Stimulated activated effector memory CD8-positive, alpha-beta T cell treated with anti-CD3 and anti-CD28 coated beads, Interleukin-12 subunit alpha, Interleukin-12 subunit beta, amount 100 ng/mL, for 72 hours (primary cell): ENCODE results near the gene HABP4.
A peak's percentile ranks its signal among the peaks of the same experiment; 100 is the strongest.

Source experiments
- ATAC-seq: fragments of 150-1000 bp; cut with Tn5 transposase; 2 replicates; pipeline ENCODE4 v1.10.0; 2021
- DNase-seq, 2 donors: peaks; one replicate each; pipeline ENCODE4 v3.0.0; 2021 to 2022; ENCODE audit warnings: low spot score in 2 of 2
- H3K27ac Mint-ChIP-seq: one replicate; pipeline ENCODE4 v1.8.0; 2022; ENCODE audit warnings: mild to moderate bottlenecking, mixed read lengths
- H3K36me3 Mint-ChIP-seq: one replicate; pipeline ENCODE4 v1.8.0; 2022; ENCODE audit warnings: mild to moderate bottlenecking, mixed read lengths
- H3K4me1 Mint-ChIP-seq: one replicate; pipeline ENCODE4 v1.8.0; 2022; ENCODE audit warnings: mixed read lengths
- H3K4me3 Mint-ChIP-seq: one replicate; pipeline ENCODE4 v1.8.0; 2022; ENCODE audit warnings: mild to moderate bottlenecking, mixed read lengths
- H3K9me3 Mint-ChIP-seq: one replicate; pipeline ENCODE4 v1.8.0; 2022; ENCODE audit warnings: mixed read lengths

HABP4 gene

DNA sequence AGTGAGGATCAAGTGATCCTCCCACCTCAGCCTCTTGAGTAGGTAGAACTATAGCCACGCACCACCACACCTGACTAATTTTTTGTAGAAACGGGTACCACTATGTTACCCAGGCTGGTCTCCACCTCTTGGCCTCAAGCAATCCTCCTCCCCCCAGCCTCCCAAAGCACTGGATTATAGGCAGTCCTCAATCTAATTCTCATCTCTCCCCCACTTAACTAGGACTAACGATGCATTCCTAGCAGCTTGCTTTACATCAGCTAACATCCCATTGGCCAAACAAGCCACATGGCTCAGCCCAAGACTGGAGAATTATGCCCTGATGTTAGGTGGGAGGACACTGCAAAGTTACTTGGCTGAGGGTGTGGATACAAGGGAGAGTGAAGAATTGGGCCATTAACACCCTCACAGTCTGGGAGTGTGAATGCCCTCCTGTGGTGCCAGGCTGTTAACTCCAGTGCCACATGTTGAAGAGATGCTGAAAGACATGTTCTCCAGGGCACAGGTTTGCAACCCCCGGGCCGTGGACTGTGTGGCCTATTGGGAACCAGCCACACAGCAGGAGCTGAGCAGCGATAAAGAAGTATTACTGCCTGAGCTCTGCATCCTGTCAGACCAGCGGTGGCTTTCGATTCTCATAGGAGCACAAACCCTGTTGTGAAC is 26.5 kb upstream of the HABP4 start:
- DNase-seq (no peak), ATAC-seq (no peak)
- Mint-ChIP-seq H3K4me3 (no peak overlapping the region), H3K9me3 (no peaks in the 10 kb centered on the region), H3K4me1 (peaks cover 38% of the 10 kb centered on the region), H3K36me3 (peaks cover 7% of the 10 kb centered on the region), H3K27ac (no peak overlapping the region)

DNA sequence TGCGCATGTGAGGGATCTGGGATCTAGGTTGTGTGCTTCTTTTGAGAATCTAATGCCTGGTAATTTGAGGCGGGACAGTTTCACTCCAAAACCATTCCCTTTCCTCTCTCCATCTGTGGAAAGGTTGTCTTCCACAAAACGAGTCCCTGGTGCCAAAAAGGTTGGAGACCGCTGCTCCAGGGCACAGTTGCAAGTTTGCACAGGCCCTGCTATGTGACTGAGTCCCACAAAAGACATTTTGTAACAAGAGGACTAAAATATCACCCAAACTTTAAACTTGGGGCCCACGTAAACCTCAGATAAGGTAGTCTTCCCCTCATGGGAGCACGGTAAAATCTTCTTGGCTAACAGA is 26.0 kb upstream of the HABP4 start:
- H3K4me1 Mint-ChIP-seq: peaks cover 38% of the 10 kb centered on the region
- ATAC-seq (no peak), DNase-seq (no peak)
- H3K27ac Mint-ChIP-seq: no peak overlapping the region
- no peaks in the 10 kb centered on the region for H3K9me3 Mint-ChIP-seq
- peaks cover 2% of the 10 kb centered on the region for H3K36me3 Mint-ChIP-seq
- no peak overlapping the region for H3K4me3 Mint-ChIP-seq

DNA sequence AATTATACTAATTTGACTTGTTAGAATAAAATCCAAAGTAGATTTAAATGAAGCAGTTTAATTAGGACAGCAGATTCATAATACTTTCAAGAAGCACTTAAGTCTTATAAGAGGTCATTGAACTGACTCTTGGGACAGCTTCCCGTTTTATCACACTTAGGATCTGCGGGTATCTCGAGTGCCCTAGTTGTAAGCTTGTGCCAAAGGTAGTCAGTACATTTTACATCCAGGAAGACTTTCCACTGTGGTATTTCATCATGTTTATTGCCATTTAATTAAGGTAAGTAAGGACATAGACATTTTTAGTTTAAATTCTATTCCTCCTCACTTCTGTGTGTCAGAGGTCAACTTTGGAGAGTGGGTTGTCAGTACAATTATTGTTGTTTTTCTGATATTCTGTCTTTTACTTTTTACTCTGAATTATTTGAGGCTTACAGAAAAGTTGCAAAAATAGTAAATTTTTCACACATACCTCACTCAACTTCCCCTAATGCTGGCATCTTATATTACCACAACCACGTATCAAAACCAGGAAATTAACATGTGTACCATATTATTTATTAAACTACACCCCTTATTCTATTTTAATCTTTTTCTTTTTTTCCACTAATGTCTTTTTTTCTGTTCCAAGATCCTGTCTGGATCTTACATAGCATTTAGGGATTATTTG is 24.3 kb upstream of the HABP4 start:
- DNase-seq (no peak), ATAC-seq (no peak)
- Mint-ChIP-seq H3K27ac (peak overlapping the region; percentile 65), H3K9me3 (no peaks in the 10 kb centered on the region), H3K4me3 (no peak overlapping the region), H3K4me1 (peaks cover 25% of the 10 kb centered on the region), H3K36me3 (no peaks in the 10 kb centered on the region)

DNA sequence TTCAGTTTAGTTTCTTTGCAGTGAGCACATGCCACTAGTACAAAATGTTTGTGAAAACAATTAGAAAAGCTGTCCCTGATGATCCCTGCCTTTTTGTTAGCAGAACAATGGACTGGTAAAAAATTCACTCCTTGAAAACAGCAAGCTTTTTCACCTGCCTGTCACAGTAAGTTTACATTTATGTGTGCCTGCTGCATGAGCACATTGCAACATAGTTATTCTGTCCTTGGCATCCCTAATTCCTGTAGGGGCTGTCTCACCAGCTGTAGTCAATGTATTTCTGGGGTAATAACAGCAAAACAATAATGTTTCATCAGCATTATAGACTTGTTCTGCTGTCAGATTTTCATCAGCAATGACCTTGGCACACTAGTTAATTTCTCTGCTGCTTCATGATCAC is 20.2 kb upstream of the HABP4 start:
- no peak for ATAC-seq
- no peaks in the 10 kb centered on the region for H3K9me3 Mint-ChIP-seq
- no peaks in the 10 kb centered on the region for H3K36me3 Mint-ChIP-seq
- H3K27ac Mint-ChIP-seq: no peak overlapping the region
- H3K4me3 Mint-ChIP-seq: no peak overlapping the region
- H3K4me1 Mint-ChIP-seq: peaks cover 15% of the 10 kb centered on the region
- no peak for DNase-seq

DNA sequence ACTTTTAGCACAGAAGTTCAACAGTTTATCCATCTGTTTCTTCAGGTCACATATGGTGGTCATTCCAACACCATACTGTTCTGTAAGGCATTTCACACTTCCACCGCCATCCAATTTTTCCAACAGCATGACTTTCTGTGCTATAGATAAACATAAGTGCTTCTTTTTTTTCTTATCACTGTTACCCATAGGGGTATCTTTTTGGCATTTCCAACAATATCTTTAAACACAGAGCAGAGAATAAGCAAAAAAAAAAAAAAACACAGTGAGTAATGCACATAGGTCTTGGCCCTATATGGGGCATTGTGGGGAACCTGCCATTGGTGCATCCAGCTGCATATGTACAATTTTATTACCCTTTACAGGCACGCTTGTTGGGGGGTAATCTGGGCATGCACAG is 19.6 kb upstream of the HABP4 start:
- Mint-ChIP-seq H3K36me3 (no peaks in the 10 kb centered on the region), H3K9me3 (no peaks in the 10 kb centered on the region), H3K4me3 (no peak overlapping the region), H3K27ac (no peak overlapping the region), H3K4me1 (peaks cover 9% of the 10 kb centered on the region)
- DNase-seq (no peak), ATAC-seq (no peak)

DNA sequence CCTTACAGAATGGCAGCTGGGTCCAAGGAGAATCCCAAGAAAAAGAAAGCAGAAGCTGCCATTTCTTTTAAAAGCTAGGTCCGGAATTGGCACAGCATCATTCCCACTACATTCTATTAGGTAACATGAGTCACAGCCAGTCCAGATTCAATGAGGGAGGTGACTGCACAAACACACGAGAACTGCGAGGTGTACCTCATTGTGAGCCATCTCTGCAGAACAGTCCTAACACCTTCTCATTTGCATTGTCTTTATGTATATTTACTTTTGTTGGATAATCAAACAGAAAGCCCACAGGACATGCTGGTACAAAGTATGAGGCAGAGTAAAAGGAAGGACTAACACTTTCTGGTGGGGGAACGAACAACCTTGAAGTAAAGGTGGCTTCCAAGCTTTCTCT is 14.6 kb upstream of the HABP4 start:
- ATAC-seq: no peak
- DNase-seq: no peak
- H3K9me3 Mint-ChIP-seq: no peaks in the 10 kb centered on the region
- H3K27ac Mint-ChIP-seq: no peak overlapping the region
- H3K4me3 Mint-ChIP-seq: no peak overlapping the region
- H3K36me3 Mint-ChIP-seq: no peaks in the 10 kb centered on the region
- H3K4me1 Mint-ChIP-seq: peaks cover 11% of the 10 kb centered on the region

DNA sequence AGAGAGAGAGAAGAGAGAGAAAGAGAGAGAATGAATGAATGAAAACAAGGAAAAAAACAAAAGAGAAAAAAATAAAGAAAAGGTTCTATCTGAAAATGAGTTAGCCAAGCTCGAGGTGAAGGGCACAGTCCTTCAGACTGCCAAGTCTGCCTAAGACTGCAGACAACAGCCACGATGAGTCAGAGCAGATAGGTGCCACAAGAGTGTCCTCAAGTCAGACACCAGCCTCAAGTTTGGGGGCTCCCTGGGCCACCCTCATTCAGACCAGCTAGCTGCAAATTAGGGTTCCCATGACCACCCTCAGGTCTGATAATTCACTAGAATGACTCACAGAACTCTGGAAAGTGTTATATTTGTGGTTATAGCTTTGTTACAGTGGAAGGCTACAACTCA is 13.9 kb upstream of the HABP4 start:
- DNase-seq (no peak), ATAC-seq (peak; percentile 93)

DNA sequence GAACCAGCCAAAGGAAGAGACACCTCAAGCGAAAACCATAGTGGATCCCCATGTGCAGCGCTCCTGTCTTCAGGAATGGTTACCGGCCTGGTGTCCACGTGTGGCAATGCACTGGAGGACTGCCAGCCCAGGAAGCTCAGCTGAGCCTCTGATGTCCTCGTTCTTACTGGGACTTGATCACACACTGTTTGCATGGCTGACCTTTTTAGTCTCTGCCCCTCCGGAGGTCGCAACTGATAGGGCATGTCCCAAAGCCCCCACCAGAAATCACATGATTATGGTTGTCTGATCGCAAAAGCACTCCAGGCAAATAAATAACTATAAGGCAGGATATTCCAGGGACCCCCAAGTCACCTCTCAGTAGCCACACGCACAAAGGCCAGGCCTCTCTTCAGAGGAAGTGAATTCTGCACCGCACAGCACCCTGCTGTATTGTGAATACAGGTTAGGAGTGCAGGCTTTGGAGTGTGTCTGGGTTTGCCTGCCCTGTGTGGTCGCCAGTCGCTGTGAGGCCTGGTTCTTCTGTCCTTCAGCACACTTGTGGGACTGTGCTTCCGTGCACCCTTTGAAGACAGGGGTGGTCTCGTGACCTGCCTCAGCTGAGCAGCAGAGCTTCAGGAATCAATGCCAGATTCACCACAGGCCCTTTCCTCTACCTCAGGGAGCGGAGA is 13.4 kb upstream of the HABP4 start:
- Mint-ChIP-seq H3K4me1 (peaks cover 11% of the 10 kb centered on the region), H3K4me3 (no peak overlapping the region), H3K9me3 (no peaks in the 10 kb centered on the region), H3K36me3 (no peaks in the 10 kb centered on the region), H3K27ac (no peak overlapping the region)
- DNase-seq (no peak), ATAC-seq (peak; percentile 9)

More for the DNA sequence above, 13.9 kb upstream of the HABP4 start:
- Mint-ChIP-seq H3K9me3 (no peaks in the 10 kb centered on the region), H3K4me3 (no peak overlapping the region), H3K36me3 (no peaks in the 10 kb centered on the region), H3K27ac (no peak overlapping the region), H3K4me1 (peaks cover 11% of the 10 kb centered on the region)

DNA sequence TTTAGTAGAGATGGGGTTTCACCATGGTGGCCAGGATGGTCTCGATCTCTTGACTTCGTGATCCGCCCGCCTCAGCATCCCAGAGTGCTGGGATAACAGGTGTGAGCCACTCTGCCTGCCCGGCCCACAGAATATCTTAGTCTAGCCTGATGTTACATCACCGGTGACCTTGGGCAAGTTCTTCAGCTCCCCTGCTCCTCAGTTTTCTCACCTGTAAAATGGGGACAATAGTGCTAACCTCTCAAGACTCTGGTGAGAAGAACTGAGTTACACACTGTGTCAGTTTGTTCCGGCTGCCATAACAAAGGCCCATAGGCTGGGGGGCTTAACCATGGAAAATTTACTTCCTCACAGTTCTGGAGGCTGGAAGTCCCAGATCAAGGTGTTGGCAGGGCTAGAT is 12.5 kb upstream of the HABP4 start:
- DNase-seq (no peak), ATAC-seq (no peak)
- H3K4me1 Mint-ChIP-seq: peaks cover 11% of the 10 kb centered on the region
- H3K9me3 Mint-ChIP-seq: no peaks in the 10 kb centered on the region
- no peak overlapping the region for H3K4me3 Mint-ChIP-seq
- H3K36me3 Mint-ChIP-seq: no peaks in the 10 kb centered on the region
- no peak overlapping the region for H3K27ac Mint-ChIP-seq

DNA sequence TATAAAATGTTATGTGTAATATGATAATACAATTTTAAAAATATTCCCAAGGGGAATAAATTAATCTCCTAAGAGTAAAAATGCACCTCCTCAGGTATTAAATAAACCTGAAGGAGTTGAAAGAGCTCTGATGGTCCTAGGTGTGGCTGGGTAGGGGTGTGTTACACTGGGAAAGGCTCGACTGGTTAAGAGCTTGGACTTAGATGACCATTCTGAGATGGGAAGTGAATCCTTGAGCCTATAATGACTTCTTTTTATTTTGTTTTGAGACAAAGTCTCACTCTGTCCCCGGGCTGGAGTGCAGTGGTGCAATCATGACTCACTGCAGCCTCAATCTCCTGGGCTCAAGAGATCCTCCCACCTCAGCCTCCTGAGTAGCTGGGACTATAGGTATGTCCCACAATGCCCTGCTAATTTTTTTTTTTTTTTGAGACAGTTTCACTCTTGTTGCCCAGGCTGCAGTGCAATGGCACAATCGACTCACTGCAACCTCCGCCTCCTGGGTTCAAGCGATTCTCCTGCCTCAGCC is 9.2 kb upstream of the HABP4 start:
- Mint-ChIP-seq H3K9me3 (no peaks in the 10 kb centered on the region), H3K4me3 (no peak overlapping the region), H3K36me3 (no peaks in the 10 kb centered on the region), H3K4me1 (peaks cover 7% of the 10 kb centered on the region), H3K27ac (no peak overlapping the region)
- ATAC-seq: no peak
- DNase-seq: no peak

DNA sequence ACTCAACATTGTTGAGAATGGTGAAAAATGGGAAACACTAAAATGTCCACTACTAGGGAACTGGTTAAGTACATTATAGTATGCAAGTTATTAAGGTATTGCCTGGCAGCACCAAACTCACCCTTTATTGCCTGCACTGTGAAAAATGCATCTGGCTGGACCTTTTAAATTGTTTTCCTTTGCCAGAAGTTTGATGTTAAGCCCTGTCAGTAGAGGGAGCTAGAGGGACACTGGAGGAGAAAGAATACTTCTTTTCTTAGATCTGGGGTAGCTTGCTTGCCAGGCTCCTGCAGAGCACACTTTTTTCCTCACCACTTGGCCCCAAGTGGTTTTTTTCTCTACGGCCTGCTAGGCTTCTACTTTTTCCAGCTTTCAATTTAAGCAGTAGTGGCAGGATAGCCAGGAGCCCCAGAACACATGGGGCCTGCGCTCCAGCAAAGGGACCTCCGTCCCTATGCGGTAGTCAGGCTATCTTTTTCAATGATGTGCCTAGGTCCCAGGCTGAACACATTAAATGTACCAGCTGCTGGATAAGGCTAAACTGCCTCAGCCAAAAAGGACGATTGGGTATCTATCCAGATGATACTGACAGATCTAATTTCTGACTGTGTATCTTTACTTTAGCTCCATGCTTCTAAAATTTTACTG is 8.0 kb upstream of the HABP4 start:
- Mint-ChIP-seq H3K9me3 (no peaks in the 10 kb centered on the region), H3K27ac (no peak overlapping the region), H3K4me3 (no peak overlapping the region), H3K36me3 (no peaks in the 10 kb centered on the region), H3K4me1 (no peaks in the 10 kb centered on the region)
- ATAC-seq: no peak
- no peak for DNase-seq

DNA sequence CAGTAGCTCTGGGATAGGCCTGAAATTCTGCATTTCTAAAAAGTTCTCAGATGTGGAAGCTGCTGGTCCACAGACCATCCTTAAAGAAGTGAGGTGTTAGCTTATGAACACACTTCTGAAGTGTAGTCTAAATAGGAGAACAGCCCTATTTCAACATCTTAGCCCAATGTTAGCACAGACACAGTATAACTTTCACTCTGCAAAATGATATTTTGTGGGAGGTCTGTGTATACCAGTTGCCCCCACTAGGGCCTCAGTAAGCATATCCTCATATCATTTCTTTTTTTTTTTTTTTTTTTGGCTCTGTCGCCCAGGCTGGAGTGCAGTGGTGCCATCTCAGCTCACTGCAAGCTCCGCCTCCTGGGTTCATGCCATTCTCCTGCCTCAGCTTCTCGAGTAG is 7.5 kb upstream of the HABP4 start:
- no peak for ATAC-seq
- Mint-ChIP-seq H3K27ac (no peak overlapping the region), H3K4me3 (no peak overlapping the region)

DNA sequence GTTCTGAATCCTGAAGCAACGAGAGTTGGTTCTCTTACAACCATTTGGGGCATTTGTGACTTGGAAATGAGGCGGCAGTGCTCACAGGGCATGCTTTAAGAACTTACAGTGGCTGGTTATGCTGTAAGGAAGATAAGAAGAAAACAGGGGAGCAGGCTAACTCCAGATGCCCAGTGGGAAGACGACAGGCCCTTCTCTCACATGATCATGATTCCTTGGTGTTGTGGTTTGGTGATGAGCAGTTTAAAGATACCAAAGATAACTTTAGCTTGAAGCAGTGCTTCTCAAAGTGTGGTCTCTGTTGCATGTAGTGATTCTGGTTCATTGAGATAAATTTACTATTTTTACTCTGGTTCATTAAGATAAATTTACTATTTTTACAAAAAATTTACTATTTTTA is 2.6 kb upstream of the HABP4 start:
- H3K27ac Mint-ChIP-seq: no peak overlapping the region
- no peak for ATAC-seq
- H3K4me3 Mint-ChIP-seq: no peak overlapping the region
- peaks cover 14% of the 10 kb centered on the region for H3K4me1 Mint-ChIP-seq
- no peaks in the 10 kb centered on the region for H3K36me3 Mint-ChIP-seq
- DNase-seq: no peak
- no peaks in the 10 kb centered on the region for H3K9me3 Mint-ChIP-seq

More for the DNA sequence above, 7.5 kb upstream of the HABP4 start:
- Mint-ChIP-seq H3K9me3 (no peaks in the 10 kb centered on the region), H3K4me1 (peaks cover 5% of the 10 kb centered on the region), H3K36me3 (no peaks in the 10 kb centered on the region)
- DNase-seq: no peak

DNA sequence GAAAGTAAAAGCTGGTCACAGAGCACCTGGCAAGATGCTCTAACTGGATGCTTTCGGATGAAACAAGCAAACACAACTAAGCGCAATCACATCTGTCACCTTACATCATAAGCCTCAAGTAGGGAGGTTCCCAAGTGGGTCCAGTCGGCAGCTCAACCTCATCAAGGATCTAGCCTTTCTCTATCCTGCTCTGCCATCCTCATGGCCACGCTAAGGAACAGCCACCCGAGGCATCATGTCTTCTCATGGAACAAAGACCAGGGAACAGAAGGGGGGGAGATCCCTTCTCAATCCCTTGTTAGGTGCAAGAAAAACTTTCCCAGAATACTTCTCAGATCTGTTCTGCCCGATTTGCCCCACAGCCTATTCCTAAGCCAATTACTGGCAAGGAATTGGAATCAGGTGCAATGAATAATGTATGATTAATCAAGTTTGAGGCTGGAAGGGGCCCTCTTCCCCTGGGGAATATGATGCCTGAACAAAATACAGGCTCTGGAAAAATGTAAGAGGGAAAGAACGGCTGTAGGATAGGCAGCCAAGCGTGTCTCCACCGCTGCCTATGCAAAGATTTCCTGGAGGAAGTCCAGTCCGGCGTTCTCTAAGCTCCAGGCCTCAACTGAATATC is 1.3 kb upstream of the HABP4 start:
- no peak overlapping the region for H3K27ac Mint-ChIP-seq
- ATAC-seq (no peak), DNase-seq (no peak)
- no peak overlapping the region for H3K4me3 Mint-ChIP-seq
- H3K36me3 Mint-ChIP-seq: no peaks in the 10 kb centered on the region
- peaks cover 17% of the 10 kb centered on the region for H3K4me1 Mint-ChIP-seq
- H3K9me3 Mint-ChIP-seq: no peaks in the 10 kb centered on the region

DNA sequence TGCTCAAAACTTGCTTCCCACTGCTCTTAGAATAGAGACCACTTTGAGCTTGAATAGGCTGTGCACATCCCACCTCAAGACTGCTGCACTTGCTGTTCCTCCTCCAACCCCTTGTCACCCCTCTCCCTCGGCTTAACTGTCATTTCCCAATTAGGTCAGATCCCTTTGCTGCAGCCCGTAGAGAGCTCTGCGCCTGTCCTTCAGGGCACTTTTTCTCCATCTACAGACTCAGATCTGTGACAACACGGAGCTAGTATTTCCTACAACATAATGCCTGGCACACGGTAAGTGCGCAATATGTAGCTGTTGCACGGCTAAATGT is 485 bp upstream of the HABP4 start:
- H3K4me1 Mint-ChIP-seq: peaks cover 21% of the 10 kb centered on the region
- no peaks in the 10 kb centered on the region for H3K36me3 Mint-ChIP-seq
- H3K9me3 Mint-ChIP-seq: no peaks in the 10 kb centered on the region
- H3K27ac Mint-ChIP-seq: no peak overlapping the region
- peak; percentile 35 for ATAC-seq
- no peak for DNase-seq
- H3K4me3 Mint-ChIP-seq: peak overlapping the region; percentile 83
